HG02981 (cell line): ENCODE measurements around the gene RYR1.
"Not testable (repeated sequence)": the region's sequence is repeated elsewhere in the genome, so short reads cannot be mapped to it uniquely, and the experiment has no call there.

Experiments
- ATAC-seq: cut with Tn5 transposase; IDR thresholded peaks from one replicate; pipeline ENCODE4 v1.9.1; 2021; ENCODE audit warnings: mild to moderate bottlenecking, moderate library complexity; ENCODE audit not compliant: unreplicated experiment

The RYR1 gene

GRCh38 chr19:38512277-38512676 lies 78.8 kb downstream of the RYR1 start:
- ATAC-seq = no peak

- not testable (repeated sequence) for ATAC-seq
Observed at GRCh38 chr19:38513156-38513555, 79.7 kb downstream of the RYR1 start.

GRCh38 chr19:38513762-38514167 lies 80.3 kb downstream of the RYR1 start:
- no peak for ATAC-seq

GRCh38 chr19:38514812-38515633 lies 81.5 kb downstream of the RYR1 start:
- ATAC-seq = no peak

- ATAC-seq = no peak
Observed at GRCh38 chr19:38515896-38516295, 82.4 kb downstream of the RYR1 start.

GRCh38 chr19:38516802-38517201 lies 83.3 kb downstream of the RYR1 start:
- no peak for ATAC-seq

GRCh38 chr19:38517321-38517720 lies 83.8 kb downstream of the RYR1 start:
- ATAC-seq = no peak

GRCh38 chr19:38517980-38518379 lies 84.5 kb downstream of the RYR1 start:
- not testable (repeated sequence) for ATAC-seq

- no peak for ATAC-seq
Observed at GRCh38 chr19:38519168-38519567, 85.7 kb downstream of the RYR1 start.

GRCh38 chr19:38519988-38520387 lies 86.5 kb downstream of the RYR1 start:
- no peak for ATAC-seq

- no peak for ATAC-seq
Observed at GRCh38 chr19:38522915-38523314, 89.4 kb downstream of the RYR1 start.

- ATAC-seq = no peak
Observed at GRCh38 chr19:38523319-38523718, 89.8 kb downstream of the RYR1 start.

GRCh38 chr19:38524369-38524768 lies 90.9 kb downstream of the RYR1 start:
- ATAC-seq = no peak

GRCh38 chr19:38524994-38525634 lies 91.6 kb downstream of the RYR1 start:
- no peak for ATAC-seq

GRCh38 chr19:38526430-38526829 lies 92.9 kb downstream of the RYR1 start:
- no peak for ATAC-seq

GRCh38 chr19:38527466-38528136 lies 94.1 kb downstream of the RYR1 start:
- ATAC-seq = no peak

GRCh38 chr19:38528213-38528755 lies 94.8 kb downstream of the RYR1 start:
- ATAC-seq = no peak

GRCh38 chr19:38528931-38529330 lies 95.4 kb downstream of the RYR1 start:
- no peak for ATAC-seq

GRCh38 chr19:38531515-38531914 lies 98.0 kb downstream of the RYR1 start:
- no peak for ATAC-seq

- no peak for ATAC-seq
Observed at GRCh38 chr19:38532939-38533338, 99.4 kb downstream of the RYR1 start.

- ATAC-seq = no peak
Observed at GRCh38 chr19:38534574-38534973, 101.1 kb downstream of the RYR1 start.

GRCh38 chr19:38535212-38535611 lies 101.7 kb downstream of the RYR1 start:
- no peak for ATAC-seq
